ENCODE results near the gene CACNA1E. TPM values are rescaled to one million over a fixed set of nuclear protein-coding genes. Genes with fewer than 3 reads are reported as not detected.

The CACNA1E gene
- total RNA-seq, 2 experiments from 2014 or later = not detected

- Histone ChIP-seq H3K79me2 (ENCODE audit: insufficient read depth, low read depth, low read length) (no peaks in the 10 kb centered on the region), H3K27ac (ENCODE audit: low read depth, low read length, poor library complexity, severe bottlenecking) (no peak overlapping the region), H3K36me3 (ENCODE audit: insufficient read depth, low read length) (no peaks in the 10 kb centered on the region), H2AFZ (ENCODE audit: low read length) (no peak overlapping the region), H3K4me1 (ENCODE audit: insufficient read depth, low read length, poor library complexity, severe bottlenecking) (no peaks in the 10 kb centered on the region), H3K4me2 (ENCODE audit: low read length) (no peak overlapping the region), H4K20me1 (ENCODE audit: insufficient read depth, low read length) (no peaks in the 10 kb centered on the region), H3K4me3 (ENCODE audit: low read depth, low read length, poor library complexity, severe bottlenecking) (no peak overlapping the region), H3K9me2 (ENCODE audit: insufficient read depth, low read length) (no peaks in the 10 kb centered on the region), H3K9me3 (ENCODE audit: low read length) (no peaks in the 10 kb centered on the region)
- TF ChIP-seq EZH2phosphoT487 (IDR thresholded peaks at IDR 0.05; ENCODE audit: borderline replicate concordance, low read depth, low read length) (no peak), CTCF (conservative IDR thresholded peaks at IDR 0.05; ENCODE audit: low read length) (no peak)
- intact Hi-C loops (cut with micrococcal nuclease; ENCODE audit: unreplicated experiment) = no loop called here
- DNase-seq (ENCODE audit: low spot score) = no peak
- ChIA-PET CTCF (ENCODE audit: unreplicated experiment) (no interaction called here), POLR2A (interaction anchor here (0.6 kb wide), 1 partner anchor 569 kb away, joined by 3 read pairs; no protein-coding TSS in a partner anchor)
- no TSS peak for BruUV-seq (replicated peaks)
Observed at GRCh38 chr1:181743878-181744312, 260.6 kb downstream of the CACNA1E start.

GRCh38 chr1:181746224-181746623, 262.9 kb downstream of the CACNA1E start:
- Histone ChIP-seq H4K20me1 (ENCODE audit: insufficient read depth, low read length) (no peaks in the 10 kb centered on the region), H3K79me2 (ENCODE audit: insufficient read depth, low read depth, low read length) (no peaks in the 10 kb centered on the region), H2AFZ (ENCODE audit: low read length) (no peak overlapping the region), H3K4me2 (ENCODE audit: low read length) (no peak overlapping the region), H3K4me3 (ENCODE audit: low read depth, low read length, poor library complexity, severe bottlenecking) (no peak overlapping the region), H3K4me1 (ENCODE audit: insufficient read depth, low read length, poor library complexity, severe bottlenecking) (no peaks in the 10 kb centered on the region), H3K36me3 (ENCODE audit: insufficient read depth, low read length) (no peaks in the 10 kb centered on the region), H3K9me2 (ENCODE audit: insufficient read depth, low read length) (no peaks in the 10 kb centered on the region), H3K27ac (ENCODE audit: low read depth, low read length, poor library complexity, severe bottlenecking) (no peak overlapping the region), H3K9me3 (ENCODE audit: low read length) (no peaks in the 10 kb centered on the region)
- POLR2A ChIA-PET = interaction anchor here (0.6 kb wide), 1 partner anchor 50 kb away, joined by 5 read pairs; no protein-coding TSS in a partner anchor
- TF ChIP-seq CTCF (conservative IDR thresholded peaks at IDR 0.05; ENCODE audit: low read length) (no peak), EZH2phosphoT487 (IDR thresholded peaks at IDR 0.05; ENCODE audit: borderline replicate concordance, low read depth, low read length) (no peak)
- DNase-seq (ENCODE audit: low spot score) = no peak
- CTCF ChIA-PET (ENCODE audit: unreplicated experiment) = interaction anchor here (0.5 kb wide), 1 partner anchor 66 kb away, joined by 7 read pairs; no protein-coding TSS in a partner anchor
- intact Hi-C loops (cut with micrococcal nuclease; ENCODE audit: unreplicated experiment) = no loop called here
- BruUV-seq (replicated peaks) = no TSS peak

GRCh38 chr1:181748013-181748412, 264.7 kb downstream of the CACNA1E start:
- Histone ChIP-seq H3K9me3 (ENCODE audit: low read length) (no peaks in the 10 kb centered on the region), H3K36me3 (ENCODE audit: insufficient read depth, low read length) (no peaks in the 10 kb centered on the region), H3K9me2 (ENCODE audit: insufficient read depth, low read length) (no peaks in the 10 kb centered on the region), H4K20me1 (ENCODE audit: insufficient read depth, low read length) (no peaks in the 10 kb centered on the region), H3K27ac (ENCODE audit: low read depth, low read length, poor library complexity, severe bottlenecking) (no peak overlapping the region), H2AFZ (ENCODE audit: low read length) (no peak overlapping the region), H3K79me2 (ENCODE audit: insufficient read depth, low read depth, low read length) (no peaks in the 10 kb centered on the region), H3K4me3 (ENCODE audit: low read depth, low read length, poor library complexity, severe bottlenecking) (no peak overlapping the region), H3K4me2 (ENCODE audit: low read length) (no peak overlapping the region), H3K4me1 (ENCODE audit: insufficient read depth, low read length, poor library complexity, severe bottlenecking) (no peaks in the 10 kb centered on the region)
- no peak for DNase-seq (ENCODE audit: low spot score)
- CTCF ChIA-PET (ENCODE audit: unreplicated experiment) = no interaction called here
- intact Hi-C loops (cut with micrococcal nuclease; ENCODE audit: unreplicated experiment) = no loop called here
- POLR2A ChIA-PET = no interaction called here
- no TSS peak for BruUV-seq (replicated peaks)
- TF ChIP-seq EZH2phosphoT487 (IDR thresholded peaks at IDR 0.05; ENCODE audit: borderline replicate concordance, low read depth, low read length) (no peak), CTCF (conservative IDR thresholded peaks at IDR 0.05; ENCODE audit: low read length) (no peak)

Data from OCI-LY7 (cell line).